ENCODE results near the gene SPINT1. TPM values are rescaled to one million over a fixed set of nuclear protein-coding genes. Genes with fewer than 3 reads are reported as not detected.

The SPINT1 gene
- total RNA-seq, 5 donors from 2014 or later (not counting 1 experiment from before 2014, with no cell fraction given): 1.6 to 6.6 (median 5.1) TPM

DNA sequence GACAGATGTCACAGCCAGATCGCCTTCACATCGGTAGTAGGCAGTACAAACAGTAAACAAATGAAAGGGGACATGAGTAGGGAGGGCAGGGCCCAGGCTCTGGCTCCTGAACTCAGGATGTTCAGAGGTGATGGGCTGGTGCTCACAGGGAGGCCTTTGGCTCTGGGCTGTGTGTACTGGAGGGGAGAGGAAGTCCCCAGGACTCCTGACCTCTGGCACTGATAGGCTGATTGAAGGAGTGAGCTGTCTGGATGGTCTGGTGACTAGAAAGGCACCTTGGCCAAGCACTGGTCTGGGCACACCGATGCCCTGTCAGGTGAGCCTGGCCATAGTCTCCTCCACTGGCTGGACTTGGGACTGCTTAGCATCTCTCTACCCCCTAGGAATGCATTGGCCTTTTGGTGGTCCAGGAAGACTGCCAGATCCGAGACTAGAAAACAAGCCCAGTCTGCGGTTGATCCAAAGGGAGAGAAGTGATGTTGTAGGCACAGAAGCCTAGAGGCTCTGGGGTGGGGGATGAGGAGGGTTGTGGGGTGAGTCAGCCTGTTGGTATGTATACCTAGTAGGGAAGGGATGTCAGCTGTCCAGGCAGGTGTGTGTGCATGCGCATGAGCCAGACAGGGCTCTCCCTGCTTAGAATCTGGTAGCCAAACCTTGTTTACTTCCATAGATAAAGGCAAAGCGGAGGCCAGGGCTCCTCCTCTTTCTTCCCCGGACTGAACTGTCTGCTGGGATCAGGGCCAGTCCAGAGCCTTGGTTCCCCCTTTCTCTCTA, 1.9 kb downstream of the SPINT1 start:
- ChIA-PET CTCF (no interaction called here), POLR2A (no interaction called here)
- H3K27ac ChIP-seq (ENCODE audit: low read length): no peak overlapping the region
- H3K36me3 ChIP-seq (ENCODE audit: control insufficient read depth in 2 of 2, extremely low read depth in 1 of 2, insufficient read depth in 1 of 2, low read length in 1 of 2): no peaks in the 10 kb centered on the region
- no peaks in the 10 kb centered on the region for H3K9me3 ChIP-seq
- H3K27me3 ChIP-seq (replicated peaks in 1 of 2; ENCODE audit: control insufficient read depth in 2 of 2, extremely low read depth in 1 of 2, insufficient read depth in 2 of 2, low read length in 1 of 2): peaks cover 0 to 29% of the 10 kb centered on the region in 2 experiments
- Mint-ChIP-seq H3K27ac (no peak overlapping the region), H3K4me3 (peak overlapping the region; percentile 50 to 83 (median 57)), H3K4me1 (peaks cover 27 to 33% (median 29%) of the 10 kb centered on the region in 3 donors), H3K36me3 (no peaks in the 10 kb centered on the region), H3K9me3 (no peaks in the 10 kb centered on the region), H3K27me3 (peaks cover 7% of the 10 kb centered on the region in 2 donors)
- 90% methylated on average over 5 of the region's 8 CpGs for WGBS (ENCODE audit: insufficient coverage)
- ATAC-seq (replicated peaks in 1 of 4): no peak
- H3K4me3 ChIP-seq (ENCODE audit: control insufficient read depth in 1 of 2, extremely low read depth in 1 of 2, low read length in 1 of 2): no peak overlapping the region
- H3K4me1 ChIP-seq (ENCODE audit: control insufficient read depth in 1 of 2, extremely low read depth in 1 of 2, insufficient read depth in 2 of 2, low read length in 2 of 2): peaks cover 0 to 30% of the 10 kb centered on the region in 2 experiments
- no peak for DNase-seq

- H3K9me3 ChIP-seq: no peaks in the 10 kb centered on the region
- peaks cover 0 to 29% of the 10 kb centered on the region in 2 experiments for H3K27me3 ChIP-seq (replicated peaks in 1 of 2; ENCODE audit: control insufficient read depth in 2 of 2, extremely low read depth in 1 of 2, insufficient read depth in 2 of 2, low read length in 1 of 2)
- Mint-ChIP-seq H3K4me3 (no peak overlapping the region), H3K9me3 (no peaks in the 10 kb centered on the region), H3K4me1 (peaks cover 27 to 33% (median 29%) of the 10 kb centered on the region in 3 donors), H3K27me3 (peaks cover 7% of the 10 kb centered on the region in 2 donors), H3K27ac (peak overlapping the region; percentile 13 to 37), H3K36me3 (no peaks in the 10 kb centered on the region)
- ATAC-seq (replicated peaks in 1 of 4) (no peak), DNase-seq (no peak)
- CTCF ChIA-PET: interaction anchor here (0.5 to 1.1 kb wide), 3 partner anchors 11 to 236 kb away, joined by 3 to 9 read pairs (median 4); no protein-coding TSS in a partner anchor
- no peak overlapping the region for H3K4me3 ChIP-seq (ENCODE audit: control insufficient read depth in 1 of 2, extremely low read depth in 1 of 2, low read length in 1 of 2)
- POLR2A ChIA-PET: no interaction called here
- H3K4me1 ChIP-seq (ENCODE audit: control insufficient read depth in 1 of 2, extremely low read depth in 1 of 2, insufficient read depth in 2 of 2, low read length in 2 of 2): peaks cover 0 to 30% of the 10 kb centered on the region in 2 experiments
- H3K27ac ChIP-seq (ENCODE audit: low read length): no peak overlapping the region
- no peaks in the 10 kb centered on the region for H3K36me3 ChIP-seq (ENCODE audit: control insufficient read depth in 2 of 2, extremely low read depth in 1 of 2, insufficient read depth in 1 of 2, low read length in 1 of 2)
These were observed 3.0 kb downstream of the SPINT1 start for GRCh38 chr15:40846841-40847222.

DNA sequence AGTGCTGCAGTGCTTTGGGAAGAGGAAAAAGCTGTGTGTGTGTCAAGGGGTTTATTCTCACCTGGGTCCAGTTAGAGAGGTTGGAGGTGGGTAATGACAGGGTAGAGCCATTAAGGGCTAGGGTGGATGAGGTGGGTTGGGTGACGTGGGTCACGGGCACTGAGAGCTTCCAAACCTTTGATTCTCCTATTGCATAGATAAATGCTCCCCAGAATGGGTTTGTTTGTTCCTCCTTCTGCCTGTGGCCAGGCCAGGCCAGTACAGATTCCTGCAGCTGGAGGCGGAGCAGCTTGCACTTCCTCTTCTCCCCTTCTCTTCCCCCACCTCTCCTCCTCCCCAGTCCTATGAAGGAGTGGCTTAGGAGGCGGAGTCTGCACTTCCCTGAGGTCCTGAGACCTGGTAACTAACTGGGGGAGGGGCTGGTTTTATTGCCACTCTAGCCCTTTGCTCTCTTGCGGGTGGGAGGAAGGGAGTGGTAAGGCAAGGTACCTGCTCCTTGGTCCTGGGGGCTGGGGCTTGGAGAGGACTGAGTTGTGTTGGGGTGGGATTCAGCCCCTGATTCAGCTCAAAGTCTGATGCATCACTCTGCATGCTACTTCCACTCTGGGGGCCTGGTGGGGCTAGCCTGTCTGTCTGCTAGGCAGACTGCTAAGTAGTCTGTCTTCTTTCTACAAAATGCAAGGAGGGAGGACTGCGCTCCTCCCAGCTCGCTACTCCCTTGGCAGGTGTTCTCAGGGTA, 3.5 kb downstream of the SPINT1 start:
- Mint-ChIP-seq H3K4me1 (peaks cover 27 to 33% (median 29%) of the 10 kb centered on the region in 3 donors), H3K36me3 (no peaks in the 10 kb centered on the region), H3K27me3 (peaks cover 7% of the 10 kb centered on the region in 2 donors), H3K9me3 (no peaks in the 10 kb centered on the region), H3K4me3 (no peak overlapping the region), H3K27ac (peak overlapping the region; percentile 16 to 80)
- 95% methylated on average over 3 of the region's 7 CpGs for WGBS (ENCODE audit: insufficient coverage)
- Histone ChIP-seq H3K36me3 (ENCODE audit: control insufficient read depth in 2 of 2, extremely low read depth in 1 of 2, insufficient read depth in 1 of 2, low read length in 1 of 2) (no peaks in the 10 kb centered on the region), H3K9me3 (no peaks in the 10 kb centered on the region), H3K27me3 (replicated peaks in 1 of 2; ENCODE audit: control insufficient read depth in 2 of 2, extremely low read depth in 1 of 2, insufficient read depth in 2 of 2, low read length in 1 of 2) (peaks cover 0 to 29% of the 10 kb centered on the region in 2 experiments), H3K4me1 (ENCODE audit: control insufficient read depth in 1 of 2, extremely low read depth in 1 of 2, insufficient read depth in 2 of 2, low read length in 2 of 2) (peaks cover 0 to 30% of the 10 kb centered on the region in 2 experiments), H3K4me3 (ENCODE audit: control insufficient read depth in 1 of 2, extremely low read depth in 1 of 2, low read length in 1 of 2) (no peak overlapping the region), H3K27ac (ENCODE audit: low read length) (no peak overlapping the region)
- CTCF ChIA-PET: interaction anchor here (0.5 to 1.1 kb wide), 3 partner anchors 10 to 236 kb away, joined by 3 to 9 read pairs (median 4); no protein-coding TSS in a partner anchor
- ATAC-seq (replicated peaks in 1 of 4) (peak in 1 of 4 experiments; percentile 33), DNase-seq (peak in 1 of 35 experiments; percentile 44)
- POLR2A ChIA-PET: no interaction called here

- H3K36me3 Mint-ChIP-seq: no peaks in the 10 kb centered on the region
- H3K4me1 Mint-ChIP-seq: peaks cover 18 to 23% (median 21%) of the 10 kb centered on the region in 3 donors
- no peaks in the 10 kb centered on the region for H3K9me3 Mint-ChIP-seq
- Histone ChIP-seq H3K27ac (ENCODE audit: low read length) (no peak overlapping the region), H3K4me1 (ENCODE audit: control insufficient read depth in 1 of 2, extremely low read depth in 1 of 2, insufficient read depth in 2 of 2, low read length in 2 of 2) (peaks cover 0 to 11% of the 10 kb centered on the region in 2 experiments), H3K27me3 (replicated peaks in 1 of 2; ENCODE audit: control insufficient read depth in 2 of 2, extremely low read depth in 1 of 2, insufficient read depth in 2 of 2, low read length in 1 of 2) (peaks cover 0 to 11% of the 10 kb centered on the region in 2 experiments), H3K4me3 (ENCODE audit: control insufficient read depth in 1 of 2, extremely low read depth in 1 of 2, low read length in 1 of 2) (no peak overlapping the region), H3K36me3 (ENCODE audit: control insufficient read depth in 2 of 2, extremely low read depth in 1 of 2, insufficient read depth in 1 of 2, low read length in 1 of 2) (no peaks in the 10 kb centered on the region), H3K9me3 (no peaks in the 10 kb centered on the region)
- no peaks in the 10 kb centered on the region for H3K27me3 Mint-ChIP-seq
- H3K27ac Mint-ChIP-seq: no peak overlapping the region
- 80% methylated on average over 8 of the region's 8 CpGs for WGBS (ENCODE audit: insufficient coverage)
- H3K4me3 Mint-ChIP-seq: no peak overlapping the region
- no peak for ATAC-seq (replicated peaks in 1 of 4)
- ChIA-PET CTCF (no interaction called here), POLR2A (no interaction called here)
- no peak for DNase-seq
These were observed 6.8 kb downstream of the SPINT1 start for GRCh38 chr15:40850576-40851112.

- Mint-ChIP-seq H3K4me3 (no peak overlapping the region), H3K36me3 (no peaks in the 10 kb centered on the region), H3K27ac (no peak overlapping the region), H3K4me1 (peaks cover 8 to 11% (median 8%) of the 10 kb centered on the region in 3 donors), H3K27me3 (no peaks in the 10 kb centered on the region), H3K9me3 (no peaks in the 10 kb centered on the region)
- Histone ChIP-seq H3K4me1 (ENCODE audit: control insufficient read depth in 1 of 2, extremely low read depth in 1 of 2, insufficient read depth in 2 of 2, low read length in 2 of 2) (peaks cover 0 to 8% of the 10 kb centered on the region in 2 experiments), H3K9me3 (no peaks in the 10 kb centered on the region), H3K4me3 (ENCODE audit: control insufficient read depth in 1 of 2, extremely low read depth in 1 of 2, low read length in 1 of 2) (no peak overlapping the region), H3K36me3 (ENCODE audit: control insufficient read depth in 2 of 2, extremely low read depth in 1 of 2, insufficient read depth in 1 of 2, low read length in 1 of 2) (no peaks in the 10 kb centered on the region), H3K27me3 (replicated peaks in 1 of 2; ENCODE audit: control insufficient read depth in 2 of 2, extremely low read depth in 1 of 2, insufficient read depth in 2 of 2, low read length in 1 of 2) (peaks cover 0 to 10% of the 10 kb centered on the region in 2 experiments), H3K27ac (ENCODE audit: low read length) (no peak overlapping the region)
- no peak for ATAC-seq (replicated peaks in 1 of 4)
- POLR2A ChIA-PET: no interaction called here
- no CpG with 5 or more reads among the region's 5 CpGs for WGBS (ENCODE audit: insufficient coverage)
- DNase-seq: no peak
- CTCF ChIA-PET: no interaction called here
These were observed 8.7 kb downstream of the SPINT1 start for GRCh38 chr15:40852529-40852928.

DNA sequence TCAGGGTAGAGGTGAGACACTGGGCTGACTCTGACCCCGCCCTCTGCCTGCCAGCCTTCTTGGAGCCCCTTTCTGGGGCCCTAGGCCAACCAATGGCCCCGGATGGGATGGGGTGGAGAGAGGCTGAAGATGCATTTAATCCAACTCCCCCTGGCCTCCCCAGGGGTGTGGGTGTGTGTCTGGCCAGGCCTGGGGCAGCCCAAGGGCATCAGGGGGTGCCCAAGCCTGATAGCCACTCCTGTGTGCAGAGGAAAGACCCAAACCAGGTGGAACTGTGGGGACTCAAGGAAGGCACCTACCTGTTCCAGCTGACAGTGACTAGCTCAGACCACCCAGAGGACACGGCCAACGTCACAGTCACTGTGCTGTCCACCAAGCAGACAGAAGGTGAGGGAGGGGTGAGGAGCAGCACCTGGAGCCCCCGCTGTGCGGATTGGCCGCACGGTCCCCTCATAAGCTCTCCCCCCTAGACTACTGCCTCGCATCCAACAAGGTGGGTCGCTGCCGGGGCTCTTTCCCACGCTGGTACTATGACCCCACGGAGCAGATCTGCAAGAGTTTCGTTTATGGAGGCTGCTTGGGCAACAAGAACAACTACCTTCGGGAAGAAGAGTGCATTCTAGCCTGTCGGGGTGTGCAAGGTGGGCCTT, 9.5 kb downstream of the SPINT1 start:
- 95% methylated on average over 7 of the region's 16 CpGs for WGBS (ENCODE audit: insufficient coverage)
- peaks cover 0 to 8% of the 10 kb centered on the region in 2 experiments for H3K4me1 ChIP-seq (ENCODE audit: control insufficient read depth in 1 of 2, extremely low read depth in 1 of 2, insufficient read depth in 2 of 2, low read length in 2 of 2)
- ATAC-seq (replicated peaks in 1 of 4): no peak
- H3K9me3 Mint-ChIP-seq: no peaks in the 10 kb centered on the region
- ChIA-PET POLR2A (no interaction called here), CTCF (no interaction called here)
- H3K4me3 ChIP-seq (ENCODE audit: control insufficient read depth in 1 of 2, extremely low read depth in 1 of 2, low read length in 1 of 2): no peak overlapping the region
- H3K27ac Mint-ChIP-seq: no peak overlapping the region
- H3K36me3 ChIP-seq (ENCODE audit: control insufficient read depth in 2 of 2, extremely low read depth in 1 of 2, insufficient read depth in 1 of 2, low read length in 1 of 2): no peaks in the 10 kb centered on the region
- no peak for DNase-seq
- peaks cover 0 to 10% of the 10 kb centered on the region in 2 experiments for H3K27me3 ChIP-seq (replicated peaks in 1 of 2; ENCODE audit: control insufficient read depth in 2 of 2, extremely low read depth in 1 of 2, insufficient read depth in 2 of 2, low read length in 1 of 2)
- H3K36me3 Mint-ChIP-seq: no peaks in the 10 kb centered on the region
- no peaks in the 10 kb centered on the region for H3K27me3 Mint-ChIP-seq
- no peak overlapping the region for H3K27ac ChIP-seq (ENCODE audit: low read length)
- H3K4me3 Mint-ChIP-seq: no peak overlapping the region
- no peaks in the 10 kb centered on the region for H3K9me3 ChIP-seq
- peaks cover 3 to 7% (median 6%) of the 10 kb centered on the region in 3 donors for H3K4me1 Mint-ChIP-seq

Data from T-cell (primary cell).